HG02759 (cell line): ENCODE results near the gene DLG2.
"Not testable (repeated sequence)": the region's sequence is repeated elsewhere in the genome, so short reads cannot be mapped to it uniquely, and the experiment has no call there.

Source experiments
- ATAC-seq: cut with Tn5 transposase; IDR thresholded peaks from one replicate; pipeline ENCODE4 v1.9.1; 2021; ENCODE audit warnings: mild to moderate bottlenecking, moderate library complexity; ENCODE audit not compliant: unreplicated experiment

DLG2 gene

GRCh38 chr11:83424376-83425136, 2202.6 kb downstream of the DLG2 start:
- ATAC-seq: no peak

- not testable (repeated sequence) for ATAC-seq
These were observed 2204.5 kb downstream of the DLG2 start for GRCh38 chr11:83422641-83423040.

DNA sequence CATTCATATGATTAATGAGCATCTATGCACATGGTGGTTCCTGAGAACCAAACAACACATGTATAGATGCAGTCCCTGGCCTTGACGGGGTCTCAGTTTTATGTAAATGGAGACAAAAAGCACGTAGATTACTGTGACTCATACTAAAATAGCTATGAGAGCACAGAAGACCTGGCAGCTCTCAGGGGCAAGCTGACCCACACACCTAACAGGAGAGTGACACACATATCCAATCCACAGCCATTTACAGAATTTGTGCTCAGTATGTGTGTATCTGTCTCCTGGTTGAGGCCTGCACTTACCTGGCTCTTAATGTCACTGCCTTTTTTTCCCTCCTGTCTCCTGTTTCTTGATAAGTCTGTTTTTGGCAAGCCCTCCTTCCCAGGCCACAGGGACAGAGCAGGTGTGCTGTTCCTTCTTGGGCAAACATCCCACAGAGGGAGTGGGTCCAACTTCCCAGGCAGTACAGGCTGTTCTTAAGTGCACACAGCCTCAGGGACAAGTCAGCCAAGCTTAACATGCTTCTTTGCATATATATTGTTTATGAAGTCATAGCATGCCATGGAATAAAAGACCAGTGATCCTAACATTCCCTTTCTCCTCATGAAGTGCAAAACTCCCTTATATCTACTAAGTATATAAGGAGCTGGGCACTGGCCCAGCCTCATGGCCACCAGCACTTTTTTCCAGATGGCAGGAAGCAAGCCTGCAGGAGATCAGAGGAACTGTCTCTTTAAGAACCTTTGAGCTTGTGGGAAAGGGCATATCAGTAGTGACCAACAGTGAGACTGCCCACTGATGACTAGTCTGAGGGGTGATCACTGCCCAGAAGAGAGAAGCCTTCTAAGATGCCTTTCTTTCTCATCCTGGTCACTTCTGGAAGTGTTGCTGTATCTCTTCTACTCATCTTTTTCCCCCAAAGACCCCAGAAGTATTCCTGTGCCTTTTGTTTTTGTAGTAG, 2216.3 kb downstream of the DLG2 start:
- ATAC-seq: no peak

- no peak for ATAC-seq
These were observed 2217.3 kb downstream of the DLG2 start for GRCh38 chr11:83409891-83410290.

GRCh38 chr11:83409476-83409875, 2217.7 kb downstream of the DLG2 start:
- no peak for ATAC-seq

- no peak for ATAC-seq
These were observed 2218.2 kb downstream of the DLG2 start for GRCh38 chr11:83408946-83409345.
